NCI-H1417 (cell line): Measurements from ENCODE around the gene PTGES.

Experiments
- DNase-seq, 3 experiments: peaks; one replicate each; lab custom pipeline; 2025; lab: John Stamatoyannopoulos, UW

PTGES gene

DNA sequence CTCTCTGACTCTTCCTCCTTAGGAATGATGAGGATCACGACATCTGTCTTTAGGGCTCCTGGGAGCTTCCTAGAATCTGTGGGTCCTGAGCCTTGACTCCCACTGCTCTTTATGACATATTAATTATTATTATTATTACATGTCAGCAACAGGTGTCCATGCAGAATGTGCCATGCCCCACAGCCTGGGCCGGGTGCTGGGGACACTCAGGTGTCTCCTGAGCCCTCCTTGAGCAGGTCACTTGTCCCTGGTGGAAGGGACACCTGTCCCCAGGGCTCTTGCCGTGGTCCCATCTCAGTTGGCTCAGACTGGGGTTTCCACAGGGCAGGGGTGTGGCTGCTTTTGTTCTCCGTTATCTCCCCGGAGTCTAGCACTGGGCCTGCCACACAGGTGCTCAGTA lies 34.2 kb downstream of the PTGES start:
- no peak for DNase-seq

DNA sequence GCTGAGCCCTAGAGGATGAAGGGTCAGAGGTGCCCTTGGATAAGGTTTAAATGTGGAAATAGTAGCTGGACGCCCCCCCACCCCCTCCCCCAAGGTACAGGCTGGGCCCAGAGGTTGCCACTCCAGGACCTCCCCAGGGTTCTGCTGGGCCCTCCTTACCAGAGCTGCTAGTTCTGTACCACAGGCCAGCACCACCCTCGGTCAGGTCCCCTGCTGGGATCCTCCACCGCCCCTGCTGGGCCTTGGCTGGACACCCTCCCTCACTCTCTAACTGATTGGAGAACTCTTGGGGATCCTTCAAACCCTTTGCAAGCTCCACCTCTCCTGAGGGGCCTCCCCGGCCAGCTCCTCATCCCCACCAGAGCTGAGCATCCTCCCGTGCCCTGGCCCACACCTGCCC lies 34.9 kb downstream of the PTGES start:
- DNase-seq: no peak

DNA sequence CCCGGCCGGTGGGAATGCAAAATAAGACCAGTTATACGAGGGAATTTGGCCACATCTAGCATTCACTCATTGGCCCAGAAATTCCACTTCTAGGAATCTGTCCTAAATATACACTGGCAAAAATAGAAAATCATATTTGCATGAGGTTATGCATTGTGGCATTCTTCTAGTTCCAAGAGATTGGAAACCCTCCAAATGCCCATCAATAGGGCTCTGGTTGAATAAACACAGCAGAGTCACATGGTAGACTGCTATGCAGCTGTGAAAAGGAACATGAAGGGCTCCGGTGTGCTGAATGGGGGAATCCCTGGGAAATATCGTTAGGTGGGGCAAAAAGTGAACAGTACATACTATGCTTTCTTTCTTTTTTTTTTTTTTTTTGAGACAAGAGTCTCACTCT lies 36.8 kb downstream of the PTGES start:
- DNase-seq: no peak

DNA sequence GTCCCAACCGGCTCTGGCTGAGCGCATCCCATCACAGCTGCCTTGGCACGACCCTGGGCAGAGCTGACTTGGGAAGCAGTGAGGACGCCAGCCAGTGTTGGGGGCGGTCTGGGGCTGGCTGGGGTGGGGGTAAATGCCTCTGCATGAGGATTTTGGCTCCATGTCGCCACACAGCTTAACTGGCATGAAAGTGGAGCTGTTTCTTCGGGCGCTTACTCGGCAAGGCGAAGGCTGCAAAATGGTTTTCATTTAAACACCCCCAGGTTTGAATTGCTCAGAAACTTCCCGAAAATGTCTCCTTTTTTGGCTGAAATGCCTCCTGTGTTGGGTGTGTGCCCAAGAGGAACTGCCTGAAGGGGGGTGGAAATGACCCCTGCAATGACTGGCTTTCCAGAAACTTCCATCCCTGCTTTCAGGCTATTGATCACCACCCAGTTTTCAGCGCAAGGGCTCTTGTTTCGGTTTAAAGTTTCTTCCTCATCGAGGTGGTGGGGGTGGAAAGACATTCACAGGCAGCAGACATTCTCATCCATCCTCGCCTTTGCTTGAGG lies 38.3 kb downstream of the PTGES start:
- DNase-seq: no peak

DNA sequence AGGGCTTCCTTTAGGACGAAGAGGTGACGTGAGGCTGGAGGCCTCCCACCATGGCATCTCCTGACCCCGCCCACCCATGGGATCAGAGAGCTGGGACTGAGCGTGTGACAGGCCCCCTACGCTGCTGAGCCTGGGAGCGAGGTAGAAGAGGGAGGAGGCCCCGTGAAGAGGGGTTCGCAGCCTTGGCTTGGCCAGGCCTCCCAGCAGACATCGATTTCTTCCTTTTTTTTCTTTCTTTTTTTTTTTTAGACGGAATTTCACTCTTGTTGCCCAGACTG lies 39.5 kb downstream of the PTGES start:
- DNase-seq: no peak

DNA sequence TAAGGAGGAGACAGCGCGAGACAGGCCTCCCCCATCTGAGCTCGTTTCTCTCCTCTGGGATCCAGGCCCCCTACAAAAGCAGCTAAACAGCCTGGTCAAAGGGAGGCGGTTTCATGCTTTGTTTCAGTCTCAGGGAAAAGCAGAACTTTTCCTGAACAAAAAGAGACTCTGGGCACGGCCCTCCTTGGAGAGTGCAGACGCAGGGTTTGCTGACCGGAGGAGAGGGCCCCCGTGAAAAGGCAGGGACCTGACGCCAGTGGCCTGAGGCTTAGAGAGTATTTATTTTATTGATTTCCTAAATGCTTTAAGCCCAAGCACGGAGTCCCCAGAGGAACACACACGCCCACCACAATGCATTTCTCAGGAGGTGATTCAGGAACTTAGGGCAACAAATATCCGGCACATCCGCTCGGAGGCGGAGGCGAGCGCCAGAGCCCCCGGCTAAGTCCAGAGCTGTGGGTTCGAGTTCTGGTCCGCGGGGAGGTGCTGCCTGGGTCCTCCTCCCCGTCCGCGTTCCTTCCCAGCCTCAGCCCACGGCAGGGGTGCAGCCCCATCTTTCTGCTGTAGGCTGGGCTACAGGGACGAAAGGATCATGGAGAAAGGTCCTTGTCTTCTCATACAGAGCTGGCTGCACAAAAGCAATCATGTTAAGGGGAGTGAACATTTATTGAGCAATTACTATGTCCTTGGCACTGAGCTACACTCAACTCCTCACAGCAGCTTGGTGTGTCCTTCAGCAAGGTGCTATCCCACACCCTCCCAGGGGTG lies 40.0 kb downstream of the PTGES start:
- DNase-seq: no peak

DNA sequence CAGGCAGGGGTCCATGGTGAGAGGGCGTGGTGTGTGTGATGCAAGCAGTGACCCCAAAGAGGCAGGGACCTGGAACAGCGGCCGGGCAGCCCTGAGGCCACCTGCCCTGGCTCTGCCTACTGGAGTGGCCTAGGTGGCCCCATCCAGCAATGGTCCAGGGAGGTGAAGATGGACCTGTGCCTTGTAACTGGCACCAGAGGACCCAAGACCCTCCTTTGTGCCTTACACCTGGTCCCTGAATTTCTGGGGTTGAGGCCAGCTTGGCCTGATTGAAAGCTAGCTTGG lies 42.7 kb downstream of the PTGES start:
- DNase-seq: no peak

DNA sequence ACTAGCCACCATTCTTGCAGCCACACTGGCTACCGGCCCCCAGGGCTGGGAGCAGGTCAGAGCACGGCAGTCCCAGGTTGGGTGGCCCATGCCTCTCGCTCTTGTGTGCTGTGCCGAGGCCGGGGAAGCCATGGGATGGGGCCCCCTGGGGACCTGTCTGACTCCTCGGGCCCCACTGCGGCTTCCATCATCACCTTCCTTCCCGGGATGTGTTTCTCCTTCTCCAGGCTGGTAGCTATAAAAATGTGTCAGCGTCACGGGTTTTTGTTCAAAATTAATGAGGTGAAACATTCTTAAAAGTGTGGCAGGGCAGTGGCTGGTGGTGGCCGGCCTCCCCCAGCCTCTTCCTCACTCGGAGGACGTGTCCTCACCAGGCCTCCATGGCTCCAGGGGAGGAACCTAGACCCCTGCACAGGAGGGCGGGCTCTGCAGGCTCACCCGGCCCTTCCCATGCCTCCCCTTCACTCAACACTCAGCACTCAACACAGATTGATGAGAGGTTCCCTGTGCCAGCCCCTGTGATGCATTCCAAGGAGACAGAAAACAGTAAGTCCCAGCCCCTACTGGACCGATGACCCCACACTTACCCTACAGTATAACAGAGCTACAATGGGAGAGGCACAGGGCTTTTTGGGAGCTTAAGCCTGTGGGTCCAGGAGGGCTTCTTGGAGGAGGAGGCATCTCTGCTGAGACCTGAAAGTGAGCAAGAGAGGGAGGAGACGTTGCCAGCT lies 43.2 kb downstream of the PTGES start:
- no peak for DNase-seq

DNA sequence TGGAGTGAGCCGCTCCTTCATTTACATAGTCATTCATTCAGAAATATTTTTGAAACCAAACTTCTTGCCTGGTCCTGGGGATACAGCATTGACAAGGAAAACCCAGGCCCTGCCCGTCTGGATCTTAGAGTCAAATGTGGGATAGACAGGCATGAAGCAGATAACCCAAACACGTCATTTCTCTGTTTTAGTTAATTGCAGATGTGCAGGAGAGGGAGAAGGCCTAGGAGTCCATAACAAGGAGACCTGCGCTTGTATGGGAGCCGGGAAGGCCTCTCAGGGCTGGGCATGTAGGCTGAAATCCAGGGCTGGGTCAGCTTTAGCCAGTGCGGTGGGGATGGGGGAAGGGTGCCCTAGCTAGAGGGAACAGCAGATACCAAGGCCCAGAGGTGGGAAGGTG lies 44.0 kb downstream of the PTGES start:
- DNase-seq: no peak

DNA sequence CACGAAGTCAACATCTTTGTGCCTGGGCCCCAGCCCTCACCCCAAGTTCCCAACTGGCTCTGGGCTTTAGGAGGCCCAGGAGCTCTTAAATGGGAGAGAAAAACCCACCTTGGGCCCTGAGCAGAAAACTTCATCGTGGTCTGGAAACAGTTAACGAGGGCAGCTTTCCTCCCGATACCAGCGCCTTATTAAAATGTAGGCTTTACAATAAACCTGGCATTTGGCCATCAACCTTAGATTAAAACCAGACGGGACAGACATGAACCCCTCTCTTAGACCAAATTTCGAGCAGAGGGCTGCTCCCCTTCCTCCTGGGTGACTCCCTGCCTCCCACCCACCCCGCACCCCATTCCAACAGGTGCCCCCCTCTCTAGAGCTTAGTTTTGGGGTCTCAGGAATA lies 48.0 kb downstream of the PTGES start:
- DNase-seq: no peak

DNA sequence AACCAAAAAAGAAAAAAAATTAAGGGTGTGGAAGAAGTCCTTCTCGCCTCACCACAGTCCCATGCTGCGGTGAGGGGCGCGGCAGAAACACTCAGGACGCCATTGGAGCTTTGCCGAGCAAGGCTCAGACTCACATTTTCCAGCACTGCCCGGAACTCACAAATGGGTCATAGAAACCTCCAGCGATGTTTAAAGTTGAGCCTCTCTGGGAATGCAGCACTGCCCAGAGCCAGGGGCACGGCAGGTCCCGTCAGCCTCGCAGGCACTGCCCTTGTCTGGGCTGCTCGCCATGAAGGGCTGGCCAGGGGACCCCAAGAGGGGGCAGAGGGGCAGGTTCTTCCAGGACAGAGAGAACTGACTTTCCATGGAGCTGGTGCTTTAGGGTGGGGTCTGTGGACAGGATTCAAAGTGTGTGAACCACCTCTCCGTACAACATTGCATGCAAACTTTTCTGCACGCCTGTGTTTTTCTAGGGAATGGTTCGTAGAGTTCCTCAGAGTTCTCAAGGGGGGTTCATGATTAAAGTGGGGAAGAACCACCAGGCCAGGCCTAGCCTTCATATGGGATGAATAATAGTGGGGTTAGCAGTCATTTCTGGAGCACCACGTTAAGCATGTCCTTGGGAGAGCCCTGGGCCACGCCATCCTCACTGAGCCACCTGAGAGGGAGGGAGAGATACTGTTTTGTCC lies 49.0 kb downstream of the PTGES start:
- DNase-seq: no peak

DNA sequence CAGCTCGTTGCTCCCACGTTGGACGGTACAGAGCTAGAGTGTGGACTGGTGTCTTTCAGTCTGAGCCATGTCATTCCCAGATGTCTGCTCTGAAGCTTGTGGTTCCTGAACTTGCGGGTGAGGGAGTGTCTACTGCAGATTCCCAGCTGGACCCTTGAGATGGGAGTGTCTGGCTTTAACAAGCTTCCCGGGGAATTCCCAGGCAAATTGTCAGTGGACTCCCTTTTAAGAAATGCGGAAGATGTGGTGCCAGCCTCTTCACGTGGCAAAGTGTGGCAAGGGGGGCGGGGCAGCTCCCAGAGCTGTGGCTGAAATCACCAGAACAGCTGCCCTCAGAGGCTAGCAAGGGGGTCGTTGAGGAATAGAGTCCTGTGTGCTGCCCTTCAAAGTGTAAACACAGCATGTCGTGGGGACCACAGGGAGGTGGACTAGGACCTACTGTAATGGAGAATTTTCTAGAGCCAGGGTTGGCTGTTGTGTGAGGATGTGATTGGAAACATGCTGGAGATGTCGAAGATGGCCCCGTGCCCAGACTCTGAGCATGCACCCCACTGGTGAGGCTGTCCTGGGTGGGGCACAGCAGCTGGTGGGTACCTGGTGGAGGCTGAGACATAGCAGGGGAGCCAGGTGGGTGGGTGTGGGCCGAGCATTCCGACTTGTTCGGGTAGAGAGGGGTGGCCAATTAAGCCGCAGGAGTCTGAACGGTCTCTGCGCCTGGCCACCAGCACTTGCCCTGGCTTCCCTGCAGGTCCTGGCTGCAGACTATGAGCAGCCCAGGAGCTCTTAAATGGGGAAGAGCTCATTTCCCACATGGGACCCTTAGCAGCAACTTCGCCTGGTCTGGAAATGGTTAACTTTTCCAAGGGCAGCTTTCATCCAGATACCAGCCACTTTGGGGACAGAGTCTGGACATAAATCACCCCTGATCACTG lies 50.0 kb downstream of the PTGES start:
- DNase-seq: peak in 1 of 3 experiments; percentile 31

DNA sequence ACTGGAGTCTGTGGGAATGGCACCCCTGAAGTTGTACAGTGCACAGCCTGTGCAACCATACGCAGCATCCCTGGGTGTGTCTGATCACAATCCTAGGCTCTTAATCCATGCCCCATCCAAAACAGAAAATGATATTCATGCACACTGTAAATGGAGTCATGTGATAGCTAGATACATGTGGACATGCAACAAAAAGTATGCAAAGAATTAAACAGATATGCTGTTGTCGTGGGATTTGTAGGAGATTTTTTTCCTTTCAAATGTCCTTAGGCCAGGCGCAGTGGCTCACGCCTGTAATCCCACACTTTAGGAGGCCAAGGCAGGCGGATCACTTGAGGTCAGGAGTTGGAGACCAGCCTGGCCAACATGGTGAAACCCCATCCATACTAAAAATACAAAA lies 51.3 kb downstream of the PTGES start:
- no peak for DNase-seq

DNA sequence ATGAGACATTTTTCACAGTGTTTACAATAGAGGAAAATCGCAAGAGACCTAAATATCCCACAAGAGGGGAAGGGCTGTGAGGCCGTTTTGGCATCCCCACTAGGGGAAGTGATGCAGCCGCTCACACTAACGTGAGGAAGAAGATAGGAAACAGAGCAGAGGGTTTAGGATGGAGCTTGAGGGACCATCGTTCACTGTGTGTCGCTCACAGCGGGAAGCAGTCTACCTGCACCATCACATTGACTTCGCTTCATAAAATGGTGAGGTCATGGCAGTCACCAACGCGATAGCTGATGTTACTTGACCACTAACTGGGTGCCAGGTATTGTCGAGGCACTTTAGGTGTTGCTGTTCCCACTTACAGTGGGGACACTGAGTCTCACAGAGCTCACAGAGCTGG lies 51.8 kb downstream of the PTGES start:
- no peak for DNase-seq

DNA sequence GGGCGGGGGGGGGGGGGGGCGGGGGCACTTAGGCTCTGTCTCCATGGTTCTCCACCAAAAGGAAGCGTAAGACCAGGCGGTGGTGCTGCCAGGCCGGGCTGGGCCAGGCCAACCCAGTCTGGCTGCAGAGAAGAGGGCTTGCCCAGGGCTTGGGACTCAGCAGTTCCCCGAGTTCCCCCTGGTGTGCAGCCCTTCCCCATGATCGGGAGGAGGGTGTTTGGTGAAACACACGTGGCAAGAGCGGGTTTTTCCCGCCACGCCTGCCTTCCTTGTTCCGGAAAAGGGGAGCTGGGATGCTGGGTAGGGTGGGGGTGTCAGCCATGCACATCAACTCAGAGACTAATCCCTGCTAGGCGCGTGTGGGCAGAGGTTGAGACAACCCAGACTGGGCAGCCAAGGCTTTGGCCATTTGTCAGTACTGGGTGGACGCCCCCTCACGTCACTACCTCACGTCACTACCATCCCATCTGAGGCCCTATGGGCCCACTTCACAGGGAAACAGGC lies 54.5 kb downstream of the PTGES start:
- DNase-seq: no peak

DNA sequence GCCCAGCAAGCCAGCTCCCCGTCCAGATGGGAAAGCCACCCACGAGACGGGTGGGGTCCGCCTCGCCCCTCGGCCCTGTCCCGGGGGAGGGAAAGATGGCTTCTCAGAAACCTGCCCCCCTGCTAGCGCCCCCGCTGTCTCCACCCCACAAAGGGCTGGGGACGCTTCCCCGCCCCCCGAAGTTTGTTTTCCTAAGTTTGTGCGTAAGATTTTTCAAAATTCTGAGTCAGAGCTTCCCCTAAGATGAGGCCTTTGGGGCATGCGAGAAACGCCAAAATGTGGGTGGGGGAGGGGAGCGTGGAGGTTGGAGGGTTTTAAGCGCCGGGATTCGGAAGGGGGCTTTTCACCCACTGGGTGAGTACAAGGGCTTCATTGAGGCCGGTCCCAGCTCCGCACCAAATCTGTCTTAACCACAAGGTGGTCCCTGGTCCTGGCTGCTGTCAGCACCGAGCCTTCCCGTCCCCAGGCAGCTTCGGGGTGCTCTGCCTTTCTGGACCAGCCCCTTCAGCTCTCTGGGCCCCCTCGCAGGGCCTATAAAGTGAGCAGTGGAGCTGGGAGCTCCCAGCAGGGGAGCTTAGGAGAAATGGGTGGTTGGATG lies 55.1 kb downstream of the PTGES start:
- DNase-seq: peak in 2 of 3 experiments; percentile 40 to 53

DNA sequence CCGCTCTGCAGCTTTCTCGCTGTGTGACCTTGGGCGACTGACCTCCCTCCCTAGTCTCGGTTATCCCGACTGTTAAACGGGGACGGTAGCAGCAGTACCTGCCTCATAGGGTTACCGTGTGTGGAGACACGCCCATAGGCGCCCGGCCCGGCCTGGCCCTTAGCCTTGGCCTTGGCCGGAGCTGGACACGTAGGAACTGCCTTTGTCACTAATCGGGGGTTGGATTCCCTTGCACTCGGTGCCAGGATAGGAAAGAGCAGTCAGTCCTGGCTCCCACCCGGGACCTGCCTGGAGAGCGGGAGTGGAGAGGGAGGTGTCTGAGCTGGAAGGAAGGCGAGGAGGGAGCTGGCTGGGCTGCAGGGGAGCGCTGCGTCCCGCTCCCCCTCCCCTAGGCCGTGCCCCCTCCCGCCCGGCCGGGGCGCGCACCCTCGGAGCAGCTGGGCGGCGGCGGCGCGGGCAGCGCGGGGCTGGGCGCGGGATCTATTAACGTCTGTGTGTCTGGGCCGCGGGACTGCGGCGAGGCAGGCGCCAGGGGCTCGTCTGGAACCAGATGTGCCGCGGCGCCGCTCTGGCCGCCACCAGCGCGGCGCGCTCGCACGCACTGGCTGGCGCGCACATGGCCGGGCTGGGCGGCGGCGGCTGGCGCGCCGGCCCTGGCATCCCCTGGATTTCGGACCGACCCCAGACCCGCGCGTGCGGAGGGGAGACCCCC lies 55.7 kb downstream of the PTGES start:
- DNase-seq: peak in 2 of 3 experiments; percentile 70 to 72

DNA sequence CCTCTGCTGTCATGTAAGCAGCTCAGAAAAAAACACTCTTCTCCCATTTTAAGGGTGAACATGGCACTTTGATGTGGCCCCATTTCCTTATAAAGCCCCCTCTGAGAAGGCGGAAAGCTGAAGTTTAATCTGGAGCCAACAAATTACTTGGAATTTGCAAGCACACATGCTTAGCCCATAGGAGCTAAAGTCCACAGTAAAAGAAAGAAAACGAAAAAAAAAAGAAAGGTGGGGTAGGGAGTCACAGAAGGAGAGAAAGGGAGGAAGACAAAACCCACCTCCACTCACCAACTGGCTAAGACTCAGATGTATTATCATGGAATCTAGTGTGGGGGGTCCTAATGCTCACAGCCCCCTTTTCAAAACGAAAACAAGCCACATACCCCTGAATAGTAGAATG lies 57.0 kb downstream of the PTGES start:
- DNase-seq: no peak

DNA sequence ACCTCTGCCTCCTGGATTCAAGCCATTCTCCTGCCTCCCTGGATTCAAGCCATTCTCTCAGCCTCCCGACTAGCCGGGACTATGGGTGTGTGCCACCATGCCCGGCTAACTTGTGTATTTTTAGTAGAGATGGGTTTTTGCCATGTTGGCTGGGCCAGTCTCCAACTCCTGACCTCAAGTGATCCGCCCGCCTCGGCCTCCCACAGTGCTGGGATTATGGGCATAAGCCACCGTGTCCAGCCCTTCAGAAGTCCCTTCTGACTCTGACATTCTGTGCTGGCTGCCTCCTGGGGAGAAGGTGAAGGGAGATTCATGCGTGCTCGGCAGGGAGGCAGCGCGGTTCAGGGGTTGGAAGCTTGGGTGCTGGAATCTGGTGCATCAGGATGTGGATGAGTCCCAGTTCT lies 58.6 kb downstream of the PTGES start:
- no peak for DNase-seq

DNA sequence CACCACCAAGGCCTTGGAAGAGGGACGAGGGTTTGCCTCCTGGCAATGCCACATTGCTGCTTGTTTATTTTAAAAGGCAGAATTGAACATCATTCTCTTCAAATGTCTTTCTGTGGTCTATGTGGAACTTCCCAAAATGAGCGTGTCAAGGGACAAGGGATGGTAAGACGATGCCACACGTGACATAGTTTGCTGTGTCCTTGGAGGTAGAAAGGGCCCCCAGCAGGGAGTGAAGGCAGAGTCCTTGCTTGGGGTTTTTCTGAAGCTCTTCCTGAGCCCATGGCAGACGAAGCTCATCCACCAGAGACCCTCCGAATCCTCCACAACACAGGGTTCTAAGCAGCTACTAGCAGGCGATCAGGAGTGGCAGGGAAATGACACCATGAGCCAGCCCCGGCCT lies 59.1 kb downstream of the PTGES start:
- no peak for DNase-seq

DNA sequence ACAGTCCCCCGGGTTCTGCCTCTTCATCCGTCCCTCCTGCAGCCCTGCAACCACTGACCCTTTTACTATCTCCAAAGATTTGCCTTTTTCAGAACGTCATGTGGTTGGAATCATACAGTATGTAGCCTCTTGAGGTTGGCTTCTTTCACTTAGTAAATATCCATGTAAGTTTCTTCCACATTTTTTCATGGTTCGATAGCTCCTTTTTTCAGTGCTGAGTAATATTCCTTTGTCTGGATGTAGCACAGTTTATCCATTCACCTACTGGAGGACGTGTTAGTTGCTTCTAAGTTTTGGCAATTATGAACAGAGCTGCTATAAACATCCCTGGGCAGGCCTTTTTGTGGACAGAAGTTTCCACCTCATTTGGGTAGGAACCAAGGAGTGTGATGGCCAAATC lies 60.3 kb downstream of the PTGES start:
- DNase-seq: no peak
